Nucleus accumbens (tissue), 56 donors: ENCODE results near the gene MTMR3.
A peak's percentile ranks its signal among the peaks of the same experiment; 100 is the strongest.

Source experiments
- DNase-seq, 56 donors: peaks; one replicate each; lab custom pipeline; 2025; lab: John Stamatoyannopoulos, UW

Gene MTMR3

GRCh38 chr22:29994943-29995342 is 112.0 kb downstream of the MTMR3 start:
- DNase-seq: no peak

GRCh38 chr22:29997107-29997506 is 114.1 kb downstream of the MTMR3 start:
- no peak for DNase-seq

- no peak for DNase-seq
Measured at GRCh38 chr22:29997516-29997915, 114.5 kb downstream of the MTMR3 start.

- no peak for DNase-seq
Measured at GRCh38 chr22:29998627-29999384, 115.8 kb downstream of the MTMR3 start.

- DNase-seq: peak in 1 of 56 donors; percentile 26
Measured at GRCh38 chr22:30000566-30000965, 117.6 kb downstream of the MTMR3 start.

GRCh38 chr22:30001459-30001858 is 118.5 kb downstream of the MTMR3 start:
- DNase-seq: no peak

- DNase-seq: no peak
Measured at GRCh38 chr22:30002861-30003486, 120.0 kb downstream of the MTMR3 start.

- DNase-seq: no peak
Measured at GRCh38 chr22:30004101-30004500, 121.1 kb downstream of the MTMR3 start.

- DNase-seq: peak in 5 of 56 donors; percentile 9 to 28 (median 15)
Measured at GRCh38 chr22:30004694-30005093, 121.7 kb downstream of the MTMR3 start.

- peak in 46 of 56 donors; percentile 5 to 84 (median 46) for DNase-seq
Measured at GRCh38 chr22:30005213-30005857, 122.4 kb downstream of the MTMR3 start.

- no peak for DNase-seq
Measured at GRCh38 chr22:30007361-30007760, 124.4 kb downstream of the MTMR3 start.

GRCh38 chr22:30008401-30008800 is 125.4 kb downstream of the MTMR3 start:
- no peak for DNase-seq

- no peak for DNase-seq
Measured at GRCh38 chr22:30009478-30009877, 126.5 kb downstream of the MTMR3 start.

GRCh38 chr22:30010789-30011405 is 127.9 kb downstream of the MTMR3 start:
- no peak for DNase-seq

- DNase-seq: no peak
Measured at GRCh38 chr22:30013201-30013600, 130.2 kb downstream of the MTMR3 start.

GRCh38 chr22:30014244-30014643 is 131.3 kb downstream of the MTMR3 start:
- no peak for DNase-seq

- DNase-seq: no peak
Measured at GRCh38 chr22:30015229-30015797, 132.3 kb downstream of the MTMR3 start.

- DNase-seq: no peak
Measured at GRCh38 chr22:30015846-30016245, 132.9 kb downstream of the MTMR3 start.

- no peak for DNase-seq
Measured at GRCh38 chr22:30016596-30016995, 133.6 kb downstream of the MTMR3 start.

- no peak for DNase-seq
Measured at GRCh38 chr22:30017375-30018223, 134.6 kb downstream of the MTMR3 start.
